Hematopoietic multipotent progenitor cell (in vitro differentiated cells): ENCODE results near the gene ST6GALNAC4. TPM values are rescaled to one million over a fixed set of nuclear protein-coding genes. Genes with fewer than 3 reads are reported as not detected.

Experiments
- DNase-seq, 3 donors: peaks; one replicate each; pipeline ENCODE4 v3.0.0-alpha.2; 2011 to 2015; ENCODE audit warnings: low read depth in 2 of 3, low spot score in 2 of 3
- total RNA-seq: library from RNA; depleted of rRNA; stranded (reverse); fragments of >200 nt; gene quantifications from one replicate; pipeline ENCODE4 v1.2.3, GENCODE V29; 2012

The ST6GALNAC4 gene
- total RNA-seq, 1 donor, result 70.3 TPM

DNA sequence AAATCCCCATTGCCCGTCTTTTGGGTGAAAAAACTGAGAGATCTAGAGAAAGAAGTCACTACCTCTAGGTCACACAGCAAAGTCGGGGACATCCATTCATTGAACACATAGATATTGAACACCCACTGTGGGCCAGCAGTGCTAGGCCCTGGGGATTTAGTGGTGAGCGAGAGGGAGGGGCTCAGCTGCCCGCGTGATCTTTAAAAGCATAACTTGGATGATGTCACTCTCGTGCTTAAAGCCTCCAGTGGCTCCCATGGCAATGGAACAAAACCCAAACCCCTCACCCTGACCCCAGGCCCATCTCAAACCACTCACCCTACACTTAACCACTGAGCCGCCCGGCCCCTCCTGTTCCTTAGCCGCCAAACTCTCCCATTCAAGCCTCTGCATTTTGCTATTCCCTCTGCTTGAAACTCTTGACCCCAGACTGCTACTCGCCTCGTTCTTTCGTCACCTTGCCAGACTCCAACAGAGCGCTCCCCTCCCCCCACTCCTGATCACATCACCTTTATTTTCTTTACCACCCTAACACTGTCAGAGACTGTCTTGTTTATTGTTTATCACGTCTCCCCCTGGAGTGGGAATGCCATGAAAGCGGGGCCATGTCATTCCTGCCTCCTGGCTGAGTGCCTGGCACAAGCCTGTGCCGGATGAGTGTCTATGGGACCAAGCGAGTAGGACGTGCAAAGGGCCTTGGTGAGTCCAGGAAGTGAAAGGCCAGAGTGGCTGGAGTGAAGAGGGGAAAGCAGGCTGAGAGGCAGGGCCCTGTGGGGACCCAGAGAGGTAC lies 14.4 kb upstream of the ST6GALNAC4 start:
- peak in 1 of 3 donors; percentile 37 for DNase-seq

DNA sequence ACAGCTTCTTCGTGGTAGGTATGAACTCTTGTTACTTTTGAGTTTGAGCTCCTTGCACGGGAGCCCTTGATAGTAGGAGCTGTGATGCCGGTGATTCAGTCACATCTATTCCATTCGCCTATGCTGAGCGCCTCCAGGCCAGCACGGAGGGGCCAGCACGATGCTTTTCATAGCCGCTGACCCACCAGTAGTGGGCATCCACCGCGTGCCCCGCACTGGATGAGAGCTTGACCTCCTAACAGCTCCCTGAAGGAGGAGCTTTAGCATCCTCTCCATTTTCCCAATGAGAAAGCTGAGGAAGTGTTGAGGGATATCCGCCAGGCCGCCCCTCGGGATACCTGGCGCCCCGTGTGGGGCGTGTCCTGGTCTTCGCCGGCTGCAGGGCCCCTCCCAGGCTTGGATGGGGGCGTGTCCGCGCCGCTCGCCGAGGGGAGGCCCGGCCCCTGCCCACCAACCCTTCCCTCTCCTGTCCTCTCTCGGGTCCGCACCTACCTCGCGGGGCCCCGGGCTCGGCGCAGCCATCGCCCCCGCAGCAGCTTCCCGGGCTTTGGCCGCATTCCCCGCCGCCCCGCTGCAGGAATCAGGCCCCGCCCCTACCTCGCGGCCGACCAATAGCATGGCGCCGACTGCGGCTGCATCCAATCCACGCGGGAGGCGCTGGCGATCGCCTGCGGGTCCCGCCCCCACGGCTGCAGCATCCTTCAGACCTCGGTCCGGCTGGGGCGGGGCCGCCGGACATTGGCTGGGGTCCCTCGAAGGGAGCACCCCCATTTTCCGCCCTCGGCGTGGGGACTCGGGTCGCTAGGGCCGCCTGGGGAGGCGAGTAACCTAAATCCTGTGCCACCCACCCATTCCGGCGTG lies 13.6 kb upstream of the ST6GALNAC4 start, which contains the start of gene PIP5KL1:
PIP5KL1 (minus strand) TSS at position 547 of the 861 bp plus-strand sequence; CDS start at position 522, 25 bp downstream.
- peak in 2 of 3 donors; percentile 53 to 60 for DNase-seq

- DNase-seq, result no peak
These were observed 12.8 kb upstream of the ST6GALNAC4 start for GRCh38 chr9:127929625-127929979.

DNA sequence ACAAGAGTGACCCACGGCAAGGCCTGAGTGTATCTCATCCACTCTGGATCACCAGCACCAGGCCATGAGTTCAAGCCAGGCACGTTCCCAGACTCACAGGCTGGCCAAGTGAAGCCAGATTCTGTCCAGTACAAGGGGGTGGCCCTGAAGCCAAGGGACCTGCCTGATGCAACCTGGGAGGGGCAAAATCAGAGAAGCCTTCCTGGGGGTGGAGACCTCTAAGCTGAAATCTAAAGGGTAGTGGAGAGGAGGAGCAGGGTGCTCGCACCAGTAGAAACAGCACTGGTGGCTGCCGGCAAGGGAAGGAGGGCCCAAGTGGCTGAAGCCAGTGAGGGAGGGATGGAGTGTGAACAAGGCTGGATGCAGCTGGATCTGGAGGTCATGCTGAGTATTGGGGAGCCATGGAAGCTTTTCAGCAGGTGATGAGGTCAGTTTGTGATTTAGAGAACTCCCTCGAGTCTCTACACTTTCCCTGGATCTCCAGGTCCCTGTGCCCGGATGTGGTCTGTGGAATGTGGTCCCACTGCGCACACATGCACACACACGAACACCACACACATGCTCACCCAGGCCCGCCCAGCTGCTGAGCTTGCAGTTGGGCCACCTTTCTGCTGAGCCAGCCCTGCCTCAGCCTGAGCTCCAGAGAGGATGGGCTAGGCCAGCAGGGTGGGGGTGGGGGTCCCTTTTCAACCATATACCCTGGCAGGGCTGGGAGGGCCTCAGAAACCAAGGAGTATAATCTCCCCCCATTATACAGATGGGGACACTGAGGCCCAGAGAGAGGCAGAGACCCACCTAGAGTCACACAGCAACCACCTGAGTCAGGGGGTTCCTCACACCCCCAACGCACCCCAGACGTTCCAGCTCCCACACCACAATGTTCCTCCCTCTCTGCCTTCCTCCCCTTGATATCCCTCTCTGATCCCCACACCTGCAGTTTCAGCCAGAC lies 12.1 kb upstream of the ST6GALNAC4 start:
- no peak for DNase-seq

- DNase-seq, result no peak
These were observed 11.3 kb upstream of the ST6GALNAC4 start for GRCh38 chr9:127927988-127928675.

- no peak for DNase-seq
These were observed 10.6 kb upstream of the ST6GALNAC4 start for GRCh38 chr9:127927201-127927987.

DNA sequence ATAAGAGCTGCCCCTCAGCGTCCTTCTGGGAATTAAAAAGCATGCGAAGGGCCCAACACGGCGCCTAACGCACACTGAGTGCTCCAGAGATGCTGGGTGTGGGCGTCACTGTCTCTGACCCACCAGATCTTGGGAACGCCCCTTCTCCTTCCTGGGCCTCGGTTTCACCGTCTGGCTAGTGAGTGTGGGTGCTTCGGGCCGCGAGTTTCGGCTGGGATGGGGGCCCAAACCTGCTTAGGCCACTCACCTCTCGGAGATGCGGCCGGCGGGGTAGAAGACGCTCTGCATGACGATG lies 10.0 kb upstream of the ST6GALNAC4 start:
- DNase-seq, result no peak

GRCh38 chr9:127925959-127926905 lies 9.4 kb upstream of the ST6GALNAC4 start:
- no peak for DNase-seq

DNA sequence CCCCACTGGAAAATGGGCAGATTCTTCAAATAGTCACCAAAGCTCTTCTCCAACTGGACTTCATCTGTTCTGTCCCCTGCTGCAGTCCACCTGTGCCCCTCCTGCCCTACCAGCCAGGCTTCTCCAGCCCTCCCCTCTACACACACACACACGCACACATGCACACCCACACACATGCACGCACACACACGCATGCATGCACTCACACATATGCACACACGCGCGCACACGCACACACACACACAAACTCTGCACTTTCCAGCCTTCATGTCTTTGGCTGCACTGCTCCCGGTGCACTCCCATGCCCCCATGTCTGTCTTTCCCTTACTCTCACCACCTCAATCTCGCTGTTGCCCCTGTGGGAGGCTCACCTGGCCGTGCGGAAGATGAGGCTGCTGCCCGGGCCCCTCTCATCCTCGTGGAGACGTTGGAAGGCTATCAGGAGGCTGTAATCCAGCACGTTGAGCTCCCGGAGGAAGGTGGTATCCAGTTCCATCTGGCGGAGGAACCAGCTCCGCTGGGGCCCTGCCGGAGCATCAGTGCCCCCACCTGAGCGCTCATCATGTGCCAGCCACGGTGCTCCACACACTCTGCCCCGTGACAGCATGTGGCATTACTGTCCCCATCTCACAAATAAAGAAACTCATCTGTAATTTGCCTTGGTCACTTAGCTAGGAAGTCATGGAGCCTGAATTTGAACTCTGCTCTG lies 8.0 kb upstream of the ST6GALNAC4 start:
- DNase-seq, result no peak

DNA sequence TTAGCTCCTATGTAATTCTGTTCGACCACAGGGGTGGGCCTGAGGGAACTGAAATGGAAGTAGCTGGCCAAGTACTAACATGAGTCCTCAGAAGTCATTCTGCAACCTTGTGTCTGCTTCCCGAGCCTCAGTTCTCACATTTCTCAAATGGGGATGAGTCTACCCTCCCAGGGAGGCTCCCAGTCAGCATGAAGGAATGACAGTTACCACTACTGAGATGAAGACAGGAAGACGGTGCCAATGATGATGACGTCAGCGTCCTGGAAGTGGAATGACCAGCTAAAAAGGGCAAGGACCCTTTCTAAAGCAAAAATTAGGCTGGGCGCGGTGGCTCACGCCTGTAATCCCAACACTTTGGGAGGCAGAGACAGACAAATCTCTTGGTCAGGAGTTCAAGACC lies 6.9 kb upstream of the ST6GALNAC4 start:
- no peak for DNase-seq

GRCh38 chr9:127923046-127923445 lies 6.2 kb upstream of the ST6GALNAC4 start:
- no peak for DNase-seq

GRCh38 chr9:127921557-127922120 lies 4.8 kb upstream of the ST6GALNAC4 start:
- DNase-seq, result peak in 2 of 3 donors; percentile 60 to 68

GRCh38 chr9:127920794-127921193 lies 4.0 kb upstream of the ST6GALNAC4 start:
- DNase-seq, result no peak

GRCh38 chr9:127919253-127919815 lies 2.5 kb upstream of the ST6GALNAC4 start:
- no peak for DNase-seq

- DNase-seq, result peak in 1 of 3 donors; percentile 39
These were observed 1.6 kb upstream of the ST6GALNAC4 start for GRCh38 chr9:127918183-127919107.

GRCh38 chr9:127917603-127918002 lies 762 bp upstream of the ST6GALNAC4 start:
- DNase-seq, result no peak
